DMS53 treated with DMSO at 0.1 percent for 48 hours (cell line): ENCODE measurements around the gene TMEM116.

ENCODE experiments used
- DNase-seq: peaks from one replicate; lab custom pipeline; 2025; ENCODE audit not compliant: unreplicated experiment; lab: John Stamatoyannopoulos, UW

TMEM116 gene

DNA sequence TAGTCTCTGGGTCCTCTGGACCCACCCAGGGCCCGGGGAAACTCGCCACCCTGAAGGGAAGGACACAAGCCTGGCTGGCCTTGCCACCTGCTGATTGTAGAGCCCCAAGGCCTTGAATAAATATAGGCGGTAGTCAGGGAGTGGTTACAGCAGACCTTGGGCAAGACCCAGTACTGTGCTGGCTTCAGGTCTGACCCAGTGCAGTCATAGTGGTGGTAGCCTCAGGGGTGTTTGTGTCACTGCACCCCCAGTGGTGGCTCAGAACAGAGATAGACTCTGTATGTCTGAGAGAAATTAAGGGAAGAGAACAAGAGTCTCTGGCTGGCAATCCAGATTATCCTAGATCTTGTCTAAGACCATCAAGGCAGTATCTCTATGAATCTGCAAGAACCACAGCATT lies 107.5 kb downstream of the TMEM116 start:
- DNase-seq: no peak

DNA sequence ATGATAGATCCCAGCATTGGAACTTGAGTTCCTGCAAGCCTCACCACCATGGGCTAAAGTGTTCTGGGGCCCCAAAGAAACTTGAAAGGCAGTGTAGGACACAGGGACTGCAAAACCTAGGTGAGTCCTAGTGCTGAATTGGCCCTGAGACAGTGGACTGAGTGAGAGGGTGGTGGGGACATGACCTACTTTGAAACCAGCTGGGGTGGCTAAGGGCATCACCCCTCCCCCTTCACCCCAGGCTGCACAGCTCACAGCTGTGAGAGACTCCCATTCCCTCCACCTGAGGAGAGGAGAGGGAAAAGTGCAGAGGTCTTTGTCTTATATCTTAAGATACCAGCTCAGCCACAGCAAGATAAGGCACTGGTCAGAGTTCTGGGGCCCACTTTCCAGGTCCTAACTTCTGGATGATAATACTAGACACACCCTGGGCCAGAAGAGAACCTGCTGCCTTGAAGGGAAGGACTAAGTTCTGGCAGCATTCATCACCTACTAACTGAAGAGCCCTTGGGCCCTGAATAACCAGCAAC lies 108.5 kb downstream of the TMEM116 start:
- DNase-seq: no peak

DNA sequence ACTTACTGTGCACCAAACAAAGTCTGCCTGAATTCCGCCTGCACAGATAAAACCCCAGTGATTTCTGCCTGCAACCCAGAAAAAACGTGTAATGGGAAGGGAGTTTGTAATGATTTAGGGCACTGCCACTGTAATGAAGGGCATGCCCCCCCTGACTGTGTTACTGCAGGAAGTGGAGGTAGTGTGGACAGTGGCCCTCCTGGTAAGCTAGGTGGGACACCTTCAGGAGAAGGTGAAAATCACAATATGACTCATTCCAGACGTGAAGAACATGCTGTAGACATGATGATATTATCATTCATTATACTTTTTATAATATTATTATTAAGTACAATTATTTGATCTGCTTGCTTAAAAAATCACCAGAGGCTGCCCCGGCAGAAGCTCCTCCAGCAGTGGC lies 111.8 kb downstream of the TMEM116 start:
- no peak for DNase-seq

DNA sequence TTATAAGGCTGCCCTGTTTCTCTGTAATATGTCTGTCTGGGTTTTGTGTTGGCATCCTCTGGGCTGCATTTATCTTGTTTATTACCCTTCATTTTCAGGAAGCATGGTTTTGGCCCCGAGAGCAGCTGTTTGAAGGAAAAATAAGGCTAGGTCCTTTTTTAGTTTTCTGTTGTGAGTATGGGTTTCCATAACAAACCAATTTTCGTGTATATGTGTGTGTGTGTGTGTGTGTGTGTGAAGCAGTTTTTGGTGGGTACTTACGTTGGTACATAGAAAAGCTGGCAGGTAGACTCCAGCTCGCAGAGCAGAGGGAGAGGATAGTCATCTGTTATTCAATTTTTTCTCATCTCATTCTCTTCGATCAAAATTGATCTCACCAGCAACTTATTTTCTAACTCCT lies 118.4 kb downstream of the TMEM116 start:
- no peak for DNase-seq

DNA sequence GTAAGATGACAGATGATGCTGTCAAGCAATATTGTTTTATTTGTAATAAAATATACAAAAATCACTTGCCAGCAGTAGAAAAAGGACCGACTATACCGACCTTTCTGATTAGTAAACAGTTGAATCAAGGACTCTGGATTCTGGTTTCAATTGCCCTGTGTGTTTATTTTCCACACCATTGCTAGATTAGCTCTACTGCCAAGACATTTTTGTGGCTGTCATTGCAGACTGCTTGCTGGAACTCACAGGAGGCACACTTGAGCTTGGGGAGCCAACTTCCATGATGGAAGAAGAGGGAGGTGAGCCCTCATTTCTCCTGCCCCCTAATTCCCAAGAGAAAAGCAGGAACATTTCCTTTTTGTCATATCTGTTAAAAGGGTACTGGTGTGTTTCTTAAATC lies 119.7 kb downstream of the TMEM116 start:
- DNase-seq: no peak

DNA sequence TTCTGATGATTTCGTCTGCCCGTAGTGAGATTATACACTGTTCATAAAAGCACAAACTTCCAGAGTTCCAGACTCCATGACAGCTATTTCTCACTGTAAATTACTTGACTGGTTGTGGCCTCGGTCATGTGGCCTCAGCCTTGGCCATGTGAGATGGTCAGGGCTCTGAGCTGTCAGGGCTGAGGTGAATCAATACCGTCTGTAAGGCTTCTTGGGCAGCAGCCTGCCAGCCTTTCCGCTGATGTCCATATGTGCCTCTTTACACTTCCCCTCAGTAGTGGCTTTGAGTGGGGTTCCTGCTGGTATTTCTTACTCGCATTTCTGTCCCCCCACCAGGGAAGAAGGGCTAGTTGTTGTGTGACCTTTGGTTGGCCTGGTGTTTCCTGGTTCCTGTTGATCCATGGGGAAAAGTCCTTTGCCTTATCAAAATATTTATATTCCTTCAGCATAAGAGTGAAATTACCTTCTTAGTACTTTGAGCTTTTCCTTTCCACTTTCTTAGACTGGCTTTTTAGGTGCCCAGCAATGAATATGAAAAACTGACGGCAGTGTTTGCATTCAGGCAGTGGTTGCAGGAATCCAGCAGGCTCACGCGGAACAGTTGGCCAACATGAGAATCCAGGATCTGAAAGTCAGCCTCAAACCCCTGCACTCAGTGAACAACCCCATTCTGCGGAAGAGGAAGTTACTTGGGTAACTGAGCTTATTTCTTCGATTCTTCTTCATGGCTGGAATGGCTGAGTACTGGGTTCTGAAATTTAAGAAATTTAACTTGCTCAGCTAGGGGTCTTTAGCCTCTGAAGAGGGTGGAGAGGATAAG lies 124.8 kb downstream of the TMEM116 start:
- DNase-seq: no peak

DNA sequence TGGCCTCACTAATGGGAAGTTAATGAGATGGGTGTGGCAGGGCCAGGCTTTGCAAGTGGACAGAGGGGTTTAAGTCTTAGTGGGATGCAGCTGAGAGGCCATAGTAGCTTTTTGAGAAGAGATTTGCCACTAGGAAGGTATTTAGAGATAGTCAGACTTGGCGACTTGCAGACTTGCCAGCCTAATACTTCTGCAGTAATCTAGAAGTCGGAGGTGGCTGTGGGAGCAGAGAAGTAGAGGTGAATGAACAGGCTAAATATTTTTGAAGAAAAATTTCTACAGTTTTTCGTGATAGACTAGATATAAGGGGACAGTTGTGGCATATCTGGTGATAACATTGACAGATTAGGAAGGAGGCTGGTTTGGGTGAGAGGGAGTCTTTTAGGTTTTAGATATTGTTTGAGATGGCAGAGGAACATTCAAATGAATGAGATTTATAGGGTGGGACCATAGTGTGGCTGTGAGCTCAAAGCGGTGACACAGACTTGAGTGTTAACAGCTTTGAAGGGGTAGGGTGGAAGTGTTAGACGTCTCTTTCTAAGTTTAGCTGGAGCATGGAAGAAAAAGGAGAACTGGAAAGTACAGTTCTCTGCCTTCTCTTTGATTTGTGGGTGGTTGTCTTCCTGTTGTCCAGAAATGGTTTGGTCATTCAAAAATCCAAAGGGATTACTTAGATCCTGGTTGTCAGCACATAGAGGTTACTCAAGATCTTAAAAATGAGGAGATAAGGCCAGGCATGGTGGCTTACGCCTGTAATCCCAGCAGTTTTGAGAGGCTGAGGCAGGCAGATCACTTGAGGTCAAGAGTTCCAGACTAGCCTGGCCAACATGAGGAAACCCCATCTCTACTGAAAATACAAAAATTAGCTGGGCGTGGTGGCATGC lies 126.1 kb downstream of the TMEM116 start:
- DNase-seq: no peak

DNA sequence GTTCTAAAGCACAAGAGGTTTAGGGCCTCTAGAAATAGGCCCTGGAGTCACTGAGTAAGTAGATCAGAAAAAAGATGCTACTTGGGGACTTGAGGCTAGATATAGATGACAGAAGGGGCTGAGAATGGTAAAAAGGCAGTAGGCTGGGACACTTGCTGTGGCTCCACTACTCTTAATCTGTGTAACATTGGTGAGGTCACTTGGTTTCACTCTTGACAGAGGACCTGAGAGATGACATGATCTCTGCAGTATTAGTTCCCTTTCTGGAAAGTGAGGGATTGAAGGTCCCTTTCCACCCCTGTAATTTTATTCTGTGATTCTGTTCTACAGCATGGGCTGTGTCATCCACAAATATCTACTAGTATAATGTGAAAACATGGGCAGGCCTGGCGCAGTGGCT lies 131.2 kb downstream of the TMEM116 start:
- no peak for DNase-seq
